GM19239 (cell line): ENCODE measurements around the gene SDE2.

ENCODE experiments used
- DNase-seq: peaks from one replicate; pipeline ENCODE4 v3.0.0; 2011; ENCODE audit warnings: low spot score; ENCODE audit not compliant: insufficient read length
- FAIRE-seq: peaks from 2 replicates; lab custom pipeline; 2011; peaks lifted over from hg19 to GRCh38; lab: Jason Lieb, UNC

SDE2 gene

DNA sequence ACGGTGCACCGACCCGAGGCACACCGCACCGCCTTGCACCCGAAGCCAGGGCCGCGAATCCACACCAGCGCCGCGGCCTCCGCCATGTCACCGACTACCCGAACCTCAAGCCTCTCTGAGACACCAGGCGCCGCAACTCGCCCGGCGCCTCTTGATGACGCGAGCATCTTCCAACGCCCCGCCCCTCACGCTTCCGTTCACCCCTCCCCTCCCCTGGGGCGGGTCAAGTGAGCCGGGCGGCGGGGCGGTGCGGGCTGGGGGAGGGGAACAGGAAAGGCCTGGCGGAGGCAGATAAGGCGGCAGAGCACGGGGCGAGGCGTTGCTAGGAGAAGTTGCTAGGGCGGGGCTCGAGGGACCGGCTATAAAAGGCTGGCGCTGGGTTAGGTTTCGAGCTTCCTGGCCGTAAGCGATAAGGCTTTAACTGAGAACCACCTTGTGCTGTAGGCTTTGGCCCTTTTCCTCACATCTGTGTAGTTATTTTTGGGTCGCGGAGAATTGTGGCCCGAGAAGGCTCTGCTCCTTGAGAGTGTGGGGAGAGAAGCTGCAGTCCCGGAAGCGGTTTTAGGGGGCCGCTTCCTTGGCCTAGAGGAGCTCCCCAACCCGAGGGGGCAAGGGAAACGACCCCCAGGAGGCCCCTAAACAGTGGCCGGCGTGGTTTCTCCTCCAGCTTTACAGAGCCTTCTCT lies at the start of gene SDE2:
Gene SDE2, minus strand, starts transcription at position 117 of the 685 bp plus-strand sequence. Its CDS starts 31 bp downstream, at position 86.
- DNase-seq (peak; percentile 75), FAIRE-seq (no peak)

DNA sequence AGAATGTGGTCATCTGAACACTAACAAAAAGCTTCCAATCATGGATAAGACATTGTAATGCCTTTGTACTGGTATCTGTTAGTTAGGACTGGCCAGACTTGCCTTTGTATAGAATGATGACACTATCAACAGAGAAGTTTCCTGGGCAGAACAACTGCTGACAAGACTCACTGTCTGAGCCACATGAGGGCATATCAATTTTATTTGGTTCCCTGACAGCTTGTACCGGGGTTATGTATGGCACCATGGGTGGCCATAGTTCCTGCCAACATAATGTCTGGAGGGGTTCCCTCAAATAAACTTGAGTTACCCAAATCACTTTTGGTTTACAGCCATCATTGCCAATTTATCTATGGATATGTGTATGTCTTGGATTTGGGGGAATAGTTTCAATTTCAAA lies 49.7 kb upstream of the SDE2 start:
- no peak for DNase-seq
- no peak for FAIRE-seq

DNA sequence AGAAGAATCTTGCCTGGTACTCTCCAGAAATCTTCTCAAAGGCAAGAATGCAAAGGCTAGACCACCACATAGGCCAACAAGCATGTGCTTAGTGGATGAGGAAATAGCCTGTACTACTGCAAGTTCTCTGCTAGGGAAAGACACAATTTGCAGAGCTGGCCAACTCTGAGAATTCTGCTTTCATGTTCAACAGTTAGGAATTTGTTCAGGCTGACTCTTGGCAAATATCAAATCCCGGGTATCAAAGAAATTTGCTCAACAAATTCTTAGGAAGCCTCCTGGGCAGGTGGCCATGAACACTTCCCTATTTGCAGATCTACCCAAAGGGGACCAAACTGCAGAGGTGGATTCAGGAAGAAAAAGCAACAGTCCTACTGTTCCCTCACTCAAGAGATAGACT lies 48.4 kb upstream of the SDE2 start:
- no peak for DNase-seq
- no peak for FAIRE-seq

GRCh38 chr1:226046240-226046639 lies 47.1 kb upstream of the SDE2 start:
- no peak for DNase-seq
- FAIRE-seq, result no peak

DNA sequence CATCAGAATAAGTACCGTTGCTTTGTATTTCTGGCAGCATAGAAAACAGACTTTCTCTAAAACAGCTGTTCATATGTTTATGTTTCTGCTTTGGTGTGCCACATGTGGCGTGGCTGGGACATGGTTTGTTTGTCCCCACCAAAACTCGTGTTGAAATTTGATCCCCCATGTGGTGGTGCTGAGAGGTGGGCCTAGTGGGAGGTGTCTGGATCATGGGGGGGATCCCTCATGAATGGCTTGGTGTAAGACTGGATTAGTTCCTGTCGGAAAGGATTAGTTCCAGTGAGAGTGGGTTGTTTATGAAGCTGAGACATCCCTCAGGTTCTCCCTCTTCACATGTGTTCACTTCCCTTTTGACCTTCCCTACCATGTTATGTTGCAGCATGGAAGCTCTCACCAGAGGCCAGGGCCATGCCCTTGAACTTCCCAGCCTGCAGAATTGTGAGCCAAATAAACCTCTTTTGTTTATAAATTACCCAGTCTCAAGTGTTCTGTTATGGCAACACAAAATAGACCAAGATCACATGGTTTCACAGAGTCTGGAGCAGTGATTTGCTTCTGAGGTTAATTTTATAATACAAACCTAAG lies 45.5 kb upstream of the SDE2 start:
- DNase-seq, result no peak
- FAIRE-seq, result no peak

- DNase-seq (no peak), FAIRE-seq (no peak)
Observed at GRCh38 chr1:226041419-226041818, 42.3 kb upstream of the SDE2 start.

DNA sequence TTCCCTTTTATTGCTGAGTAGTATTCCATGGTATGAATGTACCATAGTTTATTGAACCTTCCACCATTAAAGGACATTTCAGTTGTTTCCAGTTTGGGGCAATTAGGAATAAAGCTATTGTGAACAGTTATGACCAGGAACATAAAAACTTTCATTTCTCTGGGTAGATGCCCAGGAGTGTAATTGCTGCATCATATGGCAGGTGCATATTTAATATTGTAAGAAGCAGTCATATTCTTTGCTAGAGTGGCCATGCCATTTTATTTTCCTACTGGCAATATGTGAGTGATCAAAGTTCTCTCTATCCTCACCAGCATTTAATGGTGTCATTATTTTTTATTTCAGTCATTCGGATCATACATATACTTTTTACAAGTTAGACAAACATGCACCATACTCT lies 39.5 kb upstream of the SDE2 start:
- FAIRE-seq (no peak), DNase-seq (no peak)

DNA sequence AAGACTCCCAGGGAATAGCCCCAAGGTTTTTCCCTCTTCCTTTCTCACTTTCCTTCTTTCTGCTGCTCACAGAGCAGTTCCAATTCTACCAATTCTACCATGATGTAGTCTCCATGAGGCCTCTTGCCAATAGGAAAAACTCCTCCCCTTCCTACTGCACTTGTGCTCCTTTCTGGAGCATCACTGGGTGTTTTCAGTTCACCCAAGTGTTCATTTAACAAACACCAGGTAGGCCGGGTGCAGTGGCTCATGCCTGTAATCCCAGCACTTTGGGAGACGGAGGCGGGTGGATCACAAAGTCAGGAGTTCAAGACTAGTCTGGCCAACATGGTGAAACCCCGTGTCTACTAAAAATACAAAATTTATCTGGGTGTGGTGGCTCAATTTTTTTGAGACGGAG lies 36.8 kb upstream of the SDE2 start:
- DNase-seq (no peak), FAIRE-seq (no peak)

DNA sequence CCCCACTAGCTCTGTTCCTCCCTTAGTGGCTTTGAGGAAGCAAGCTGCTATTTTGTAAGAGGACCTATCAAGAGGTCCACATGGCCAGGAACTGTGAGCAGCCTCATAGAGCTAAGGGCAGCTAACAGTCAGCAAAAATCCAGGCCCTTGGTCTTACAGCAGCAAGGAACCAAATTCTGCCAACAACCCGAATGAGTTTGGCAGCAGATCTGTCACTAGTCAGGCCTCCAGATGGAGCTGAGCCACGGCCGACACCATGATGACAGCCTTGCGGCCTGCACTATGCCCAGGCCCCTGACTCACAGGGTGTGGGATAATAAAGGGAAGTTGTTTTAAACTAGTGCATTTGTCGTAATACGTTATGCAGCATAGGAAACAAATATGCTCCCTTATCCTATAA lies 35.3 kb upstream of the SDE2 start:
- FAIRE-seq (no peak), DNase-seq (no peak)

- DNase-seq, result no peak
- FAIRE-seq, result no peak
Observed at GRCh38 chr1:226033991-226034390, 34.8 kb upstream of the SDE2 start.

- no peak for FAIRE-seq
- DNase-seq, result no peak
Observed at GRCh38 chr1:226033582-226033981, 34.4 kb upstream of the SDE2 start.

- FAIRE-seq (peak; percentile 84), DNase-seq (no peak)
Observed at GRCh38 chr1:226029568-226030225, 30.6 kb upstream of the SDE2 start.

DNA sequence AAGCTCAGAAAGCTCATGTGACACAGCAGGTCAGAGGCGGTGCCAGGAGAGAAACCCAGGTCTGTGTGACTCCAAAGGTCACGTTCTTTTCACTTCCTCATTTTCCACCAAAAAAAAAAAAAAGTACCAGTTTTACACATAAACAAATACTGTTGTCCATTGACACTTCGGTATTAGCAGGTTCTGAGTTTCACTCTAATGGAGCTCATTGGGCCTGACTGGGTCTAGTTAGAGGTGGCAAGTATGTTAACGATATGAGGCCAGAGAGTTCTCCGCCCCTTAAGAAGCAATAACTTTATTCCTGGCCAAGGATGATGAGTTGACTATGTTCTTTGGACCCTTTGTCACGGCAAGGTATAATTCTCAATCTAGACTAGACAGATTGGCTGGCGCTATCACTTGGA lies 30.0 kb upstream of the SDE2 start:
- FAIRE-seq (peak; percentile 95), DNase-seq (peak; percentile 58)

DNA sequence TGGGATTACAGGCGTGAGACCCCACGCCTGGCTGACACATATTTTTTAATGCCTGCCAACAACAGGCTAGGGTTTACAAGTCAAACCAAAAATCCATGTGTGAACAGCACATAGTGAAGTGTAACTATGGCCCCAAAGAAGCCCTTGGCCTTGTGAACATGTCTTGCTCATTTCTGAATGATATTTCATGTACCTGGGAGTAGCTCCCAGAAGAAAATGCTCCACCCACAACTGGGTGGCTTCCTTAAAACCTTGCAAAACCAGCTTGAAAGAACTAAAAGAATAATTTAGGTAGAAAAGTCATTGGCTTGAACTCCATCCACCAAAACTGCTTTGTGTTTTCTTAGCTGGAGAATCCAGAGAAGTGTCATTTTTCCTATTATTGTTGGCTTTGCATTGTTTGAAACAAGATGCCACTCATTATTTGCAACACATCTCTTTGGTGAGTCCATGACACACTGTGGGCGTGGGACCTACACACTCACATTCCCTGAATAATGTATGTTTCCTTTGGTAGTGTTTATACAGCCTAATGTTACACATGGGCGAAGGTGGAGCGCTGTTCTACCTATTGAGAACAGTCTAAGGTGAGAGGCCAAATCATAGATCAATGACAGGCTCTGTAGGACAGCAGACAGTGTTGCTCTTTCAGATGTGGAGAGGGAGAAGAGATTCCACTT lies 28.5 kb upstream of the SDE2 start:
- FAIRE-seq (peak; percentile 8), DNase-seq (no peak)

DNA sequence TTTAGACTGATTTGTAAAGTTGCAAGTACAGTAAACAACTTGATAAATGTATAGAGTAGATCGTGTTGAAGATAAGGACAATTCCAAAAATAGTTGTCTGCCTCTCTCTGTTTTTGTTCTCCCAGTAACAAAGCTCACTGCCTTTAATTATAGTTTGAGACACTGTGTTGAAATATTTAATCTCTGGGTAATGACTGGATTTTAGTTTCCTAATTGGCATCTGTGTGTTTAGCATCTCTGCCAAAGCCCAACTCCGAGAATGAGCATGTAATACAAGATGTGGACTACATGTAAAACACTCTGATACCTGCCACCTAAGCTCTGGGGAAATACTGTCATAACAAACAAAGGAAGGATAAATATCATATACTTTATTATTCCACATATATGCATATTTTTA lies 27.7 kb upstream of the SDE2 start:
- DNase-seq (no peak), FAIRE-seq (no peak)

DNA sequence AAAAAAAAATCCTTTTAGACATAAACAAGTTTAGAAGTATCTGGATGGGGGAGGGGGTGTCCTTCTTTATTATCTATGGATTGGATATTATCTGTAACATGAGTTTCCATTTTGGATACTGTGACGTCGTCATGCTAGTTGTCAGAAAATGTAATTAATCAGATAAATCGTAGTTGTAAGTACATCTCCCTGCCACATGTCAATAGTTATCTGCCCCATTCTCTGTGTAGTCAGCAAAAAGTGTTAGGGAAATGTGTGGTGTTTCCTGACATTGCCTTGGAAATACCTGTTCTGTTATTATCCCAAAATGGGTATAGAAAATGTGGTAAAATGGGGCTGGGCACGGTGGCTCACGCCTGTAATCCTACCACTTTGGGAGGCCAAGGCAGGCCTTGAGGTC lies 24.6 kb upstream of the SDE2 start:
- DNase-seq (no peak), FAIRE-seq (no peak)

DNA sequence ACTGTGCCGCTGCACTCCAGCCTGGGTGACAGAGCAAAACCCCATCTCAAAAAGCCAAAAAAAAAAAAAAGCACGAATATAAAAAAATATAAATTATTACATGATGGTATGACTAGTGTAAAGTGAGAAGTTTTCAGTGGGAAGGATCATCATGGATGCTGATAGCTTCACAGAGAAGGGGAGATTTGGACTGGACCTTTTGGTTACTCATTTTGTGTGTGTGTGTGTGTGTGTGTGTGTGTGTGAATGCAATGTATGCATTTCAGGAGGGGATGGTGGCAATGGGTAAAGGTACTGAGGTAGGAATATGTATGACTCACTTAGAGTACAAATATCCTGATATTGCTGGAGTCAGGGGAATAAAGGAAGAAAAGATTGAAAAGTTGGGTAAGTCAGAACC lies 22.7 kb upstream of the SDE2 start:
- no peak for FAIRE-seq
- DNase-seq, result no peak

- no peak for FAIRE-seq
Observed at GRCh38 chr1:226021401-226021800, 22.3 kb upstream of the SDE2 start.

GRCh38 chr1:226019572-226019971 lies 20.4 kb upstream of the SDE2 start:
- no peak for DNase-seq
- no peak for FAIRE-seq

More at GRCh38 chr1:226021401-226021800, 22.3 kb upstream of the SDE2 start:
- DNase-seq, result no peak

GRCh38 chr1:226017070-226017469 lies 17.9 kb upstream of the SDE2 start:
- no peak for DNase-seq
- no peak for FAIRE-seq

DNA sequence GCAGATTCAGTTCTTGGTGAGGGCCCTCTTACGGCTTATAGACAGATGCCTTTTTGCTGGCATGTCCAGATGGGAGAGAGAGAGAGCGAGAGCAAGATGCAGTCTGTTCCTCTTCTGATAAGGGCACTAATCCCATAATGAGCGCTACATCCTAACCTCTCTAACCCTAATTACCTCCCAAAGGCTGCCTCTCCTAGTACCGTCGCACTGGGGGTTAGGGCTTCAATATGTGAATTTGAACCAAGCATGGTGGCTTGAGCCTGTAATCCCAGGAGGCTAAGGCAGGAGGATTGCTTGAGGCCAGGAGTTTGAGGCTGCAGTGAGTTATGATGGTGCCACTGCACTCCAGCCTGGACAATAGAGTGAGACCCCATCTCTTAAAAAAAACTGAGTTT lies 10.5 kb upstream of the SDE2 start:
- no peak for FAIRE-seq
- DNase-seq, result no peak
